ENCODE measurements around the gene CCND3.

Gene CCND3

GRCh38 chr6:41966214-41966920, 24.8 kb upstream of the CCND3 start:
- H3K9me3 Mint-ChIP-seq, result no peaks in the 10 kb centered on the region
- peaks cover 5% of the 10 kb centered on the region for H3K27me3 Mint-ChIP-seq (ENCODE audit: low read depth)
- TF ChIP-seq, protein P1, sequence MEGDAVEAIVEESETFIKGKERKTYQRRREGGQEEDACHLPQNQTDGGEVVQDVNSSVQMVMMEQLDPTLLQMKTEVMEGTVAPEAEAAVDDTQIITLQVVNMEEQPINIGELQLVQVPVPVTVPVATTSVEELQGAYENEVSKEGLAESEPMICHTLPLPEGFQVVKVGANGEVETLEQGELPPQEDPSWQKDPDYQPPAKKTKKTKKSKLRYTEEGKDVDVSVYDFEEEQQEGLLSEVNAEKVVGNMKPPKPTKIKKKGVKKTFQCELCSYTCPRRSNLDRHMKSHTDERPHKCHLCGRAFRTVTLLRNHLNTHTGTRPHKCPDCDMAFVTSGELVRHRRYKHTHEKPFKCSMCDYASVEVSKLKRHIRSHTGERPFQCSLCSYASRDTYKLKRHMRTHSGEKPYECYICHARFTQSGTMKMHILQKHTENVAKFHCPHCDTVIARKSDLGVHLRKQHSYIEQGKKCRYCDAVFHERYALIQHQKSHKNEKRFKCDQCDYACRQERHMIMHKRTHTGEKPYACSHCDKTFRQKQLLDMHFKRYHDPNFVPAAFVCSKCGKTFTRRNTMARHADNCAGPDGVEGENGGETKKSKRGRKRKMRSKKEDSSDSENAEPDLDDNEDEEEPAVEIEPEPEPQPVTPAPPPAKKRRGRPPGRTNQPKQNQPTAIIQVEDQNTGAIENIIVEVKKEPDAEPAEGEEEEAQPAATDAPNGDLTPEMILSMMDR (IDR thresholded peaks at IDR 0.05; ENCODE audit: unreplicated experiment in 3 of 3), result no peak
- no peak overlapping the region for H3K4me3 Mint-ChIP-seq
- H3K36me3 Mint-ChIP-seq (ENCODE audit: low read depth), result no peaks in the 10 kb centered on the region
- H3K4me1 Mint-ChIP-seq, result no peaks in the 10 kb centered on the region
- H3K27ac Mint-ChIP-seq, result no peak overlapping the region

DNA sequence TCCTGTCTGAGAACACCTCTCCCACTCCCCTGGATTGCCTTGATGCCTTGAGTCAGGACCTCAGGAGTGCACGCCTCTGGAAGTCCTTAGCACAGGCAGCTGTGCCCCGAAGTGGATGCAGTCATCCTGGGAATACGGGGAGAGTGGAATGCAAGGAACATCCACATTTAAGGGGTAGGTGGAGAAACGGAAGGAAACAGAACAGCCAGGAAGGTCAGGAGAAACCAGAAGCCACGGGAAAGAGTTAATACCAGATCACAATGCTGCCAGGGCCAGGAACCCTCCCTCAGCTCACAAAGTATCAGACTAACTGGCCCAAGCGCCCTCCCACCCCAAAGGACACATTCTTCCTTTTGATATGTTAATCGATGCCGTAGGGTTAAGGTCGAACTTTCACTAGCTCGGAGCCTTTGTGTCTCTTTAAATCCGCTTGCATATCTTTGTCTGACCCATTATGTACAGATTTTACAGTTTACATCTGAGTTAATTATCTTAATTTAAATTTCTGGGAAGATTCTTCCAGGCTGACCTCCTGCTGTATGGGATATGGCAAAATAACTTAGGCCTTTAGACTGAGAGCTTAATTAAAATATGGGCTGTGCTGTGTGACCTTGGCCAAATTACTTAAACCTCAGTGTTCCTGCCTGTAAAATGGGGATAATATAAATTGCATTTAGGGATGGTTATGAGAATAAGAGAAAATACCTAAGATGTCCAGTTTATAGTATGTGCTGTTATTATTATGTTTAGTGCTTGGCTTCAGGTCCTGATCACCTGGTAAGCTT, 24.0 kb upstream of the CCND3 start:
- no peak overlapping the region for H3K4me3 Mint-ChIP-seq
- H3K9me3 Mint-ChIP-seq, result no peaks in the 10 kb centered on the region
- no peaks in the 10 kb centered on the region for H3K36me3 Mint-ChIP-seq (ENCODE audit: low read depth)
- H3K27me3 Mint-ChIP-seq (ENCODE audit: low read depth), result peaks cover 5% of the 10 kb centered on the region
- H3K27ac Mint-ChIP-seq, result no peak overlapping the region
- TF ChIP-seq, protein P1 (IDR thresholded peaks at IDR 0.05; ENCODE audit: unreplicated experiment in 3 of 3), result no peak
- H3K4me1 Mint-ChIP-seq, result no peaks in the 10 kb centered on the region

GRCh38 chr6:41964201-41964887, 22.7 kb upstream of the CCND3 start:
- no peaks in the 10 kb centered on the region for H3K4me1 Mint-ChIP-seq
- no peaks in the 10 kb centered on the region for H3K9me3 Mint-ChIP-seq
- no peaks in the 10 kb centered on the region for H3K36me3 Mint-ChIP-seq (ENCODE audit: low read depth)
- no peak overlapping the region for H3K4me3 Mint-ChIP-seq
- no peak overlapping the region for H3K27ac Mint-ChIP-seq
- TF ChIP-seq, protein P1 (IDR thresholded peaks at IDR 0.05; ENCODE audit: unreplicated experiment in 3 of 3), result no peak
- H3K27me3 Mint-ChIP-seq (ENCODE audit: low read depth), result peaks cover 5% of the 10 kb centered on the region

- H3K27me3 Mint-ChIP-seq (ENCODE audit: low read depth), result peaks cover 5% of the 10 kb centered on the region
- TF ChIP-seq, protein P1 (IDR thresholded peaks at IDR 0.05; ENCODE audit: unreplicated experiment in 3 of 3), result no peak
- H3K4me3 Mint-ChIP-seq, result no peak overlapping the region
- no peaks in the 10 kb centered on the region for H3K36me3 Mint-ChIP-seq (ENCODE audit: low read depth)
- no peaks in the 10 kb centered on the region for H3K4me1 Mint-ChIP-seq
- no peaks in the 10 kb centered on the region for H3K9me3 Mint-ChIP-seq
- H3K27ac Mint-ChIP-seq, result no peak overlapping the region
Observed at GRCh38 chr6:41963371-41963770, 21.8 kb upstream of the CCND3 start.

- Mint-ChIP-seq H3K9me3 (no peaks in the 10 kb centered on the region), H3K4me3 (no peak overlapping the region), H3K4me1 (no peaks in the 10 kb centered on the region), H3K27ac (no peak overlapping the region), H3K36me3 (ENCODE audit: low read depth) (no peaks in the 10 kb centered on the region), H3K27me3 (ENCODE audit: low read depth) (peaks cover 5% of the 10 kb centered on the region)
- TF ChIP-seq, protein P1 (IDR thresholded peaks at IDR 0.05; ENCODE audit: unreplicated experiment in 3 of 3), result no peak
Observed at GRCh38 chr6:41960028-41960427, 18.4 kb upstream of the CCND3 start.
